COR-L47 (cell line): ENCODE measurements around the gene ATOSB.
A peak's percentile ranks its signal among the peaks of the same experiment; 100 is the strongest.

Source experiments
- DNase-seq: peaks from one replicate; lab custom pipeline; 2025; lab: John Stamatoyannopoulos, UW

The ATOSB gene

DNA sequence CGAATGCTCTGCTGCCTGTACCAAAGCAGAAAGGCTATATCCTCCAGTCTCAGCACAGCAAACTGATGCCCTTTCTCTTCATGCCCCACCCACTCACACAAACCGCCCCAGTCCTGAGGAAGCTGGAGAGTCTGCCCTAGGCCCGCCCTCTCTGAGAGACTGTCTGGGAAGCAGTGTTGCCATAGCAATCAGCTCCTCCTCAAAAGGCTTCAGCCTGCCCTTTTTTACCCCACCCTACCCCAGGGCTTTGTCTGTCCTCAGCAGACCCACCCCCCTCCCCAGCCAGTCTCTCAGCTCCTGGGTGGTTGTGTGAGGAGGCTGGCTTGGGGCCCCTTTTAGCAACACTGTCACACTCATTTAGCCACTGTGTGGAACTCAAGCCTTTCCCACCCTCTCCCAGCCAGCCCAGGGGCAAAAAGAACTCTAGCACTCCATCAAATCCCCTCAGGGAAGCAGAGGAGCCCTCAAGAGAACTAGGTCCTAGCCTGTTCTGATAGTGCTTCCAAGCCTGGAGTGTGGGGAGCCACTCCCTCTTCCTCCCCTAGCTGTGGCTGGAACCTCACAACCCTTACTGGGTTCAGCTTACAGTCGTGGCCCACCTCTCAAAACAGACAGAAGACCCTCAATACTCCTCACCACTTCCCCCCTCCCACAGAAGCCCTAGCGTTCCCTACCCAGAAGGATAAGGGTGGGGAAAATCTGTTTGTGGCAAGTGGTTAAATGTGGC is 1.4 kb downstream of the ATOSB start:
- DNase-seq: peak; percentile 94

DNA sequence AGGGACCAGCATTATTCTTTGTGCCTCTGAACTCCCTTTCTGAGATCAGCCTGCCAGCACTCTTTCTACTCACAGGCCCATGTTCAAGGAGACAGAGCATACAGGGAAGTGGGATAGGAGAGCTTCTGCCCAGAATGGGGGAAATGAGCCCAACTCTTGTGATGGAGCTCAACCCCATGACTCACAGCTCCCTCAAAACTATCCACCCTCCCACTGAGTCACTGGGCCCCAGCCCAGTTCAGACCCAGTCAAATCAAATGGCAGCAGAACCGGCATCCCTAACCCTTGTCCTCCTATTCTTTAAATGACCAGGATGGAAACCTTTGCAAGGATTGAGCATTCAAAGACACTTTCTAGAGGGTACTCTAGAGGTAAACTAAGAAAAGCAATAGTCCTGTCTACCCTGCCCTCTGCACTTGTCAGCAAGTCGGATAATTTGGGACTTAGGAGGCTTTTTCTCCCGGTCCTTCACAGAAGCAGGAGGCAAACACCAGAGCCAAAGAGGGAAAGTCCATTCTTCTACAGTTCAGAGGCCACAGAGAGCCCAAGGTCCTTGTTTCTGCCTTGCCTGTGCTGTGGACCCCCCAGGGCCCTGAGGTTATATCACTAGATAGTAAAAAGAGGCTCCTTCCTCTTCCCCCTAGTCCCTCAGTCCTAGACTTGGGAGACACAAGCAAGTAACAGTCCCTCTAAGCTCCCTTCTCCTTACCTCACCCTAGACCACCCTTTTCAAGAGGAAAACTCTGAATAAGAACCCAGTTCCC is 3.2 kb downstream of the ATOSB start:
- DNase-seq: no peak

DNA sequence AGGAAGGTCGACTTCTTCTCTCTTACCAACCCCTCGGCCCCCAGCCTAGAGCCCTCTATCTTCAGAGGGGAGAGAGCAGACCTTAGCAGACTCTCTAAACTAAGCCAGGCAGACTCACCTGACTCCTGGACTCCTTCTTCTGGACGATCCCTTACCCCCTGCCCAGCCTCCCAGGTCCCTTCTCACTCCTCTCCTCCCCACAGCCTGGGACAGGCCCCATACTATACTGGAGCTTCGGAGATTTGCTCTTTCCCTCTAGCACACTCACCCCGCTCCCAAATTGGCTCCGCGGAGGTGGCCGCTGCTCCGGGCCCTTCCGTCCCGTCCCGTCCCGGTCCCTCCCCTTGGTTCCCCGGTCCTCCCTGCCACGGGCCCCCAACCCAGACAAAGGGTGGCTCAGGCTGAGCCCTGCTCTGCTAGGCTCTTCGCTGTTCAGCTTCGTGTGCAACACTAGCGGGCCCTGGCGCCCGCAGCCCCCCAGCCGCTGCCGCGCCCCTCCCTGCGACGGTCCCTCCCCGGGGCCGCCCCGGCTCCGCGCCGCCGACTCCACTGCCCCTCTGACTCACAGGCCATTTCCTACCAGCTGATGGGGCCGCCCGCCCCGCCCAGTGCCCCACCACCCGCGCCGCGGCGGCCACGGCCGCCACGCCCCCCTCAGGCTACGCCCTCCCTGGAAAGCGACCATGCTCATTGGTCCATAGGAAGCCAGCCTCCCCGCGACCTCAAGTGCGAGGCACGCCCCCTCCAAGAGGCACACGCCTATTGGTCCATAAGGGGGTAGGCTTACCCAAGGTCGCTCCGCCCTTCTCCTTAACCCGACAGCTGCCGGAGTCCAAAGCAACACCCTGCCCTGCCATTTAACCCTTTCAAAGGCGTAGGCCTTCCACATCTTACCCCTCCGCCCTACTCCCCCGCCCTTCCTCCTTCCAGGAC is 4.4 kb downstream of the ATOSB start:
- DNase-seq: peak; percentile 98

DNA sequence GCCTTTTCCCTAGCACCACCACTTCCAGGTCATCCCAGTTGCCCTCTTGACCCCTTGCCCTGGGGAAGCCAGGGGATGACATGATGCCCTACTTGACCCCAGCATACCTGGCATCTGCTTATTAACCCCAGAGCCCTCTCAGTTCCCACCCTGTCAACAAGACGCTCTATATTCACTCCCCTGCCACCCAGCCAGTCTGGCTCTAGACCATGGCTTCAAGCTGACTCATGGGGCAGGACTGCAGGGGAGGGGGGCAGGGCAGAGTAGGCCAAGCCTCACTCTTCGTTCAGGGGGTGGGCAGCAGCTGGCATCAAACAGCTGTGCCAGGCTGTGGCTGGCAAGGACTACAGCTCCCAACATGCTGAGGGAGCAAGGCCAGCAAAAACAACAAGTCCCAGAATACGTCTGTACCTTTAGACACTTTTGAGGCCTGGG is 5.3 kb downstream of the ATOSB start:
- DNase-seq: no peak

DNA sequence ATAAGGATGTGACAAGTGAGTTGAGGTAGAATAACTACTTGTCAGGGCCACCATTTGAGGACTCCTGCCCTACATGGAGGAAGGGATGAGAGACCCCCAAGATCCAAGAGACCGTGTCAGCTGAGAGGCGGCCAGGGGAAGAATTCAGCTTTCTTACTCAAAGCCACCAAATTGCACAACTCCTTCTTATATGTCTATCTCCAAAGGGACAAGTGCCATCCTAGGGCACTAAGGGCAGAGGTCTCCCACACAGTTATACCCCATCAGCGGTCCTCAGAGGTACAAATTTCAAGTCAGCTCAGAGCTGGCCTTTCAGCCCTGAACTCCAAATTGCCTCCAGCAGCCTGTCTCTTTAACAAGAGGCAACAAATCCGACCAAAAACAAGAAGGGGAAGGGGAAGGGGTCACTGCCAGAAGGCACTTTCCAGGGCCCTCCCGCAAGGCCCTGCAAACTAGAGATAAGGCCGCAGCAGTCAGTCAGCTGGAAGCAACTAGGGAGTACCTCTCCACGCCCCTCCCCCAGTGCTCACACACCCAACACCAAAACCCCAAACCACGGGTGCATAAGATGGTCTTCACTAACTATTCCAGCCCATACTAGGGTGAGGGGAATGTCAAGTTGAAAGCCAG is 6.6 kb downstream of the ATOSB start:
- DNase-seq: no peak

DNA sequence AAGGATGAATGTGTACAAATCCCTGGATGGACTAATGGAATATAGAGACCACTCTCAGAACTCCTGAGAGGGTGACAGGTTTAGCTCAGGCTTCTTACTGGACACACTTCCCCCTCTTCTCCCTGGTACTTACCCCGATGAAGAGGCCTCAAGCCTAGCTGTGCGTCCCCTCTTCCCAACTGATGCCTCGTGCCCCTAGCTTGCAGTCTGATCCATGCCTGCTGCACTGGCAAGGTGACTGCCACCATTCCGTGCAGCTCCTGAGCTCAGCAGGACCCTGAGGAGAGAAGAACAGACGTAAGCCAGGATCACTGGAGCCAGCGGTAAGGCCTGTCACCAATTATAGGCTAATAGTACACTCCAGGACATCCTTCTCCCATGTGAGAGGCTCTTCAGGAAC is 7.2 kb downstream of the ATOSB start:
- no peak for DNase-seq

GRCh38 chr9:35107297-35108290 is 8.1 kb downstream of the ATOSB start:
- DNase-seq: no peak

DNA sequence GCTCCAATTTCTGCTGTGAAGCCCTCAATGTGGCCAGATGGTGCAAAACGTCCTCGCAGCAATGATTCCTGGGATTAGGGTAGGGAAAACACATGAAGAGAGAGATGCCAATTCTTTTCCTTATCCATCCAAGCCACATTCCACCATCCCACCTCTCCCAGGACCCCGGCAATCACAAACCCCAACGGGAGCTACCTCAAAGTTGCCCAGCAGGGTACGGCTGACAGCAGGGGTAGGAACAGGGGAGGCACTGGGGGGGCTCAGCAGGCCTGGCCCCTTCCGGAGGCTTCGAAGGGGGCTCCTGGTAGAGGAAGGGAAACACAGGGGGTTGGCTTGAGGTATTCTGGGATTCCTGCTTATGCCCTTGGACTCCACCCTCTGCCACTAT is 9.3 kb downstream of the ATOSB start:
- no peak for DNase-seq

DNA sequence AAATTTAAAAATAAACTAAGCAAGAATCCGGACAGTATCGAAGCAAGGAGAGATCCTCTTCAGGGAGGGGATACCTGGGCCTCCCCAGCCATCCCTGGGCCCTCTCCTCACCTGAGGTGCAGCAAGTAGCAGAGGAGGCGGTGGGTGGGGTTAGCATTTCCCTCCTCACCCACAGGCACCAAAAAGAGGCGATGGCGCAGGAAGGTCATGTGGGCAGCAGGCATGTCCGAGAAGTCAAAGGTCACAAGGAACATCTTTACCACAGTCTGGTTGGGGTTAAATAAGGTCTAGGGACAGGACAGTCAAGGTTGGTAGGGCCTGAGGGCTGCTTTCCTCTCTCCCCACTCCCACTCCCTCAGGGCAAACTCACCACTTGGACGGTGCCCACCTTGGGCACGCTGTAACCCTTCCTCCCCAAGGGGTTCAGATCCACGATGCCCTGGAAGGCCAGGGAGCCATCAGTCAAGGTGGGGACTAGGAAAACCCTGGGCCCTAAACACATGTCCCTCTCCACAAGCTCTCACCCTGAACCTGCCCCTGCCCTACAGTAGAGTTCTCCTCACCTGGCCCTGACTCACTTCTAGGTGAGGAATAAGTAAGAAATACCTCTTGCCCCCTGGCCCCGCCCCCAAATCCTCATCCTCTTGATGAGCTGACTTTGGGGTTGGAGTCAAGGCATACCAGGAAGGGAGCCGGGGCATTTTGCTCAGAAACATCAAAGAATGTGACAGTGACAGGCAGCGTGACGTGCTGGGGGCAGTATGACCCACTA is 9.9 kb downstream of the ATOSB start:
- DNase-seq: no peak

GRCh38 chr9:35105126-35105525 is 10.5 kb downstream of the ATOSB start:
- DNase-seq: no peak

DNA sequence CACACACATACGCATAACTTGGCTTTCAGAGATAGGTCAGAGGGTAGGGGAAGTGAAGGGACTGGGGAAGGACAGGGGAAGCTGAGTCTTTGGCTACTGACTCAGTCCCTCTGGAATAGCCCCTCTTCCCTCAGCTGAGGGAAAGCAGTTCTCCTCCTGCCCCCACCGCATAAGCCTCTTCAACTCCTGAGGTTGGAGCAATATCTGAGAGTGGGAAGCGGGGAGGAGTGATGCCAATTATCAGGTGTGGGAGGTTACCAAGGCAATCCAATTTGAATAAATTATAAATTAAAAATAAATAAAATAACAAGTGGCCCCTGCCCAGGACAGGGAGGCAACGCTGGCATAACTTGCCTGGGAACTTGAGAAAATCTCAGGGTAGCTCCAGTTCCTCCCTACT is 11.1 kb downstream of the ATOSB start:
- DNase-seq: no peak

DNA sequence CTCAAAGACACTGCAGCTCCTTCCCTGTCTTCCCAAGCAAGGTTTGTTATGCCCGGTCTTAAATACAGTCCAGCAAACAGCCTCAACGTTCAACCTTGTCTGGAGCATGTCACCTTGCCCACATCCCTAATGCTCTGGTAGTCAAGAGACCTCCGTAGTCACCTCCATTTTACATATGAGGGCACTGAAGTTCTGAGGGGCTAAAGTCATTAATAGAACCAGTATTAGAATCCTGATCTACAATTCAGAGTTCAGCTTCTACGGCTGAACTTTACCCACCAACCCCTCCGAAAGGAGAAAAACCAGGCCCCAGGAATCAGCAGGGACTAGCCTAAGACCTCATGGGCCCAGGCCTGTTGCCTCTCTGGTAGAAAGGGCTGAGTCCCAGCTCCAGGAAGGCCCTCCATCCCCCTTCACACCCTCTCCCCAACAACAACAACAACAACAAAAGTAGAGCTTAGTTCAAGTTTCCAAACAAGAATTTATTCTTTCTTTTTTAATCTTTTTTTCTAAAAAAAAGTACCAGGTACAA is 11.9 kb downstream of the ATOSB start:
- no peak for DNase-seq

- peak; percentile 97 for DNase-seq
These were observed 12.6 kb downstream of the ATOSB start, which contains the start of gene STOML2 for GRCh38 chr9:35102769-35103659. STOML2 (minus strand) TSS chr9:35103131; CDS start chr9:35103094, 37 bp downstream.

DNA sequence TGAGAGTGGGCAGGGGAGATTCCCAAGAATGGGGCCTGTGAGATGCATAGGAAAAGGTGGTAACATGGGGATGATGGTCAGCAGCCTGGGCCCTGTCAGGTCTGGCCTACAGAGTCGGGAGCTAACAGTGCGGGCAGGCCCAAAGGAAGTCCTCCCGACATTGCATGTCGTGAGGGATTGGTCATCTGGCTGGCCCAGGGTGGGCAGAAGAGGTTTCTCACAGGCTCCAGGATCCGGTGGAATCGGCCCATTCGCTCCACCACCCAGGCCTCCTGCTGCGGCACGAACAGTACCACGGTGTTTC is 13.2 kb downstream of the ATOSB start:
- DNase-seq: no peak

- no peak for DNase-seq
These were observed 18.1 kb downstream of the ATOSB start for GRCh38 chr9:35097573-35097972.

DNA sequence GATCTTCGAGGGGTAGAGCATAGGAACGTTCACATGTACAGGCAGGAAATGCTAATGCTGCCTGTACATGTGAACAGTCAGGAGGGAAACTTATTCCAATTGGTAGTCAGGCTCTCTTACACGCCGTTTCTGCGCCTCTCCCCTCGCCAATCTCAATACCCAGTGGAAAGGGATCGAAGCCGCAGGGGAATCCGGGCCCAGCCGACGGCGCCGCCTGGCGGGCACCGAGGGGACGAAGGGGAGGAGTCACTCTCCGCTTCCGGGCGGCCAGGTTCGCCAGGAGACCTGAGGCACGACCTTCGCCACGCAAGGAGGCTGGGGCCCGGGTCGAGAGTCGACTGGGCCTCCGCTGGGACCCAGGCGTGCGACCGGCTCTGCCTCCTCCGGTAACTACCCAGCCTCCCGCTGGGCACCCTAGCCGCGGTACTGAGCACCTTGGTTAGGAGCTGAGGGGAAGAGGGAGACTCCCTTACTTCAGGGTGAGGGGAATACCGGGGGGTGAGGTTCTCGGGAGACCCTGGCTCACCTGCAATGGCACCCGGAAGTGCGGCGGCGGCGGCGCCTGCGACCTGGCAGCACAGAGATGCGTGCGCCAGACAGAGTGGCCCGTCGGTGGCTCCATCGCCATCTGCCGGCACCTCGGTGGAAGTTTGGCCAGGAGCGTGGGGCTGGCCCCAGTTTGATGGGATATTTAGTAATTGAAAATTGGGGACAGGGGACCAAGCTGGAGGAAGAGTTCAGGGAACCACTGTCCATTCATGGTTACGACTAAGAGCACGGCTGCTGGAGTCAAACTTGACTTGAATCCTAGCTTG is 19.4 kb downstream of the ATOSB start, which contains the start of gene PIGO:
TSS of gene PIGO (minus strand) at position 557 of the 815 bp plus-strand sequence. CDS start 1,026 bp downstream, outside the sequence.
- peak; percentile 83 for DNase-seq

DNA sequence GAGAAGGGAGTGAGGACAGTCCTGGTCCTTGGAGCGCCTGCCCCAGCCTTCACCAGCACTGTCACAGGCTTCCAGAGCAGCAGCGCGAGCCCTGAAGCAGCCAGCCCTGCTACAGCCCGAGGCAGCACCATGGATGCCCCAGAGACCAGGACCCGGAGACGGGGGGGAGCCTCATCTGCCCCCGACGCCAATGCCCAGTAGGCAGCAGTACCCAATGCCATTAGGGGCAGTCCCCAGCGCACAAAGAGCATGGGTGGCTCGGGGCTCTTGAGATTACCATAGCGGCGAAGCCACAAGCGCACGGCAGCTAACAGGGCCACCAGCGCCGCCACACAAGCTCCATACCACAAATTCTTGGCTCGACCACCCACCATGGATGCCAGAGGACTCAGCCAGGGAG is 24.1 kb downstream of the ATOSB start:
- no peak for DNase-seq

GRCh38 chr9:35089434-35089833 is 26.2 kb downstream of the ATOSB start:
- no peak for DNase-seq
